Muscle of arm (tissue), 12 donors: Measurements from ENCODE around the gene DYRK2. TPM values are rescaled to one million over a fixed set of nuclear protein-coding genes. Genes with fewer than 3 reads are reported as not detected.

Experiments used
- DNase-seq: peaks from one replicate; pipeline ENCODE4 v3.0.0-alpha.2; 2013
- polyA plus RNA-seq, 12 donors: library from polyadenylated mRNA; unstranded; fragments of 120-200 nt; gene quantifications; one replicate each; pipeline ENCODE4 v1.2.1, GENCODE V29; 2013; ENCODE audit not compliant: insufficient read length in 12 of 12

Gene DYRK2
- polyA plus RNA-seq, 12 donors: 44.3 to 100 (median 60.3) TPM; not detected in 1

DNA sequence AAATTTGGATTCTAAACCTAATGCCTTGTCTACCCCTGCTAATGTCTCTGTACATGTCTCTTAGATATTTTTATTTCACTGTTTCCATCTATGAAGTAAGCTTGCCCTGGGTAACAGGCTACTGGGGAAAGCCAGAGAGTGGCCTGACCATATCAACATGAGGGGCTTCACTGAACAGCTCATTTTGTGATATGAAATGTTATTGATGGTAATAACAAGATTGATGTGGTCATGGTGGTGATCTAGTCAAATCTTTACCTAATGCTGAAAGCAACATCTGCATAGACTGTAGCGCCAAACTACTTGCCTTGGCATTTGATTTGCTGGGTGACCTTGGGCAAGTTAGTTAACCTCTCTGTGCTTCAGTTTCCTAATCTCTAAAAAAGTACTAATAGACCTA lies 9.9 kb upstream of the DYRK2 start:
- no peak for DNase-seq

DNA sequence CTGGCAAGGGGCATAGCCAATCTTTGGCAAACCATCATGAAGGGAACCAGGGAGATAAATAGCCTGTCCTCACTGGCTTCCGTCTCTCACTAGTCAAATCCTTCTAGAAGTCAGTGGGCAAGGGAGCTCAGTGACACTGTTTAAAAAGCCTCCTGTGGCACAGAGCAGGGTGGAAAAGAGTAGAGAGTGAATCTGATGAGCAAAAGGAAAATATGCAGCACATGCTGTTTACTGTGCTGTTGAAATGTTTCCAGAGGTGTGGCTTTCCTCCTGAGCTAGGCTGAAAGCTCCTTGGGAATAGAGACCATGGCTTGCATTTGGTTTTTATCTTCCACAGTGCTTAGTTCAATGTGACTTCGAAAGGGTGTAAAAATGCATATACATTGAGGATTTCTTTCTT lies 7.7 kb upstream of the DYRK2 start:
- peak; percentile 43 for DNase-seq

DNA sequence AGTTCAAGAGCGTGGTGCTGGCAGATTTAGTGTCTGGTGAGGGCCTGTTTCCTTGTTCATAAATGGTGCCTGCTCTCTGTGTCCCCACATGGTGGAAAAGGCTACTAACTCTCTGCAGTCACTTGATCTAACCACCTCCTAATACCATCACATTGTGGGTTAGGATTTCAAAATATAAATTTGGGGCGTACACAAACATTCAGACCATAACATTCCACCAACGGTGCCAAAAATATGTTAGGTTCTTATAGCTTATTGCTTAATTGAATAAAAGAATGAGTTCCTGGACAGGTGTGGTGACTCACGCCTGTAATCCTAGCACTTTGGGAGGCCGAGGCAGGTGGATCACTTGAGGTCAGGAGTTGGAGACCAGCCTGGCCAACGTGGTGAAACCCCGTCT lies 3.4 kb upstream of the DYRK2 start:
- DNase-seq: no peak

DNA sequence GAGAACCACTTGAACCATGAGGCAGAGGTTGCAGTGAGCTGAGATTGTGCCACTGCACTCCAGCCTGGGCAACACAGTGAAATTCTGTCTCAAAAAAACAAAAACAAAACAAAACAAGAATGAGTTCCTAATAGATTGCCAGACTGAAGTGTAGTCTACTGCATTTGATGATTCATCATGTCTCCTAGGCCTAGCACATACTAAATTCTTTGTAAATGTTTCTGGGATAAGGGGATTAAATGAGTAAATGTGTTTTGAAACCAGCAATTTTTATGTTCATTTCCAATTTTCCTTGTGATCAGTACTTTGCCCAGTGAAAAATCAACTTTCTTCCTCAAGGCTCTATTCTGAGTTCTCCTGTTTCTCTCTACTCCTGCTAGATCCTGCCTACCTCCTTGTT lies 2.9 kb upstream of the DYRK2 start:
- DNase-seq: no peak

DNA sequence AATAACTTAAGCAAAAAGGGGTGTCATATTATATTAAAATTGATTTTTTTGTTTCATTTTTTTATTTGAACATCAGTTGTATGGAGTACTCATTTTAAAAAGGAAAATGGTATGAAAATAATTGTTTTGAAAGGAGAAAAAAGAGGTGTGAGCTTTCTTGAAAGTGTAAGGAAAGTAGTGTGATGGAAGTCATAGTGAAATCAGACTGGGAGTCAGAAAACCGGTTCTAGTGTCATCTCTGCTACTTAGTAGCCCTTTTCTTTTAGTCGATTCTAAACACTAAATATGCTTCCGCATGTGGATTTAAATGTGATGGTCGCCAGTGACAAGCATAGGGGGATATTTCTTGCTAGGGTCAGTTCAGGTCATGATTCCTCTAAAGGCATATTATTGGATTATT lies 1.8 kb upstream of the DYRK2 start:
- no peak for DNase-seq

DNA sequence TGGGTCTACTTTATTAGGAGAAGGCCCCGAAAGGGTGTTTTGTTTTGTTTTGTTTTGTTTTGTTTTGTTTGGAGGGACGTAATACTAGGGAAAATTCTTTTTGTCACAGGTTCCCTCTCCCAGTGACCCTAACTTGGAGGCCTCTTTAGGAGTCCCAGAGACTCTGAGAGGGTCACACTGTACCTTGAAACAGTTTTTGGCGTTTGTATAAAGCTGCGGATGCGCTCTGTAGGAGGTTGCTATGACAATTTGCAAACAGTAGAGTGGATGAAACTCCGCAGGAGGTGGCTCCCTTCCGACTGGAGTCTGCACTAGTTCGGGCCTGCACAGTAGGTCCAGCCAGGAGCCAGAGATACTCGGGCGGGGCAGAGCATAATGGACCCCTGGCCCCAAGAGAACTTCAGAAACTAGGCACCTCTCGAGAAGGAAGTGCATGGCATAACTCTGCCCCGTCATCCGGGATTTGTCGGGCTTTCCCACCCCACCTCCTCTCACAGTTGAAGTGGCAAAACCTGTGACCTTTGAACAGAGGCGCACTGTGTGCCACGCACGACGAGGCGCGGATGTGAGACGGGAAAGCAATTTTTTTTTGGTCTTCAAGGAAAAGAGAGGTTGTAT lies 1.3 kb upstream of the DYRK2 start:
- peak; percentile 47 for DNase-seq

DNA sequence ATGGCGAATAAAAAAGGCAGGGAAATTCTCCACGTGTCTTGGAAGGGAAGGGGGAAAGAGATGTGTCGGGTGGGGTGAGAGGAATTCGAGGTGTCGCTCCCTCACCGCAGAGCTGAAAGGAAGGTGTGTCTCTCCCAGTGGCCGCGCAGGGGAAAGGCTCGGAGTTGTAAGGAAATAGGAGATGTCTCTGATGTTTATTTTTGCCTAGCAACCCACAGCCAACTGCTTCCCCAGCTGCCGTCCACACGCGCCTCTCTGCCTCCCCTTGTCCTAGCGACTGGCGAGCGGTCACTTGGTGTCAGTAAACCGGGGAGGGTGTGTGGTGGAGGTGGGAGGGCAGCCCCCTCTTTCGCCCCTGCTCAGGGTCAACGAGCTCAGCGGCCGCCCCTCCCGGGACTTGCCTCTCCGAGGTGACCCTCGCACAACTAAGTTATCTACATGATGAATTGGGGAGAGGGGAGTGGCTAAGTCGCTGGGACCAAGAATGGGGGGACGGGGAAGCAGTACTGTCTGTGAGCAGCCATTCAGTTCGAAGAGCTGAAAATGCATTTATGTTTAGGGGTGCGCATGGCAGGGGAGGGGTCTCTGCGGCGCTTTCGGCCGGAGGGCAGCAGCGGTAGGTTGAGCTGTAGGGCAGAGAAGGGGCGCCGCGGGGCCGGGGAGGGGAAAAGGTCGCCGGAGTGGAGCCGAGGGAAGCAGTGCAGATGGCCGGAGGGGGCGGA lies 585 bp upstream of the DYRK2 start:
- peak; percentile 90 for DNase-seq

DNA sequence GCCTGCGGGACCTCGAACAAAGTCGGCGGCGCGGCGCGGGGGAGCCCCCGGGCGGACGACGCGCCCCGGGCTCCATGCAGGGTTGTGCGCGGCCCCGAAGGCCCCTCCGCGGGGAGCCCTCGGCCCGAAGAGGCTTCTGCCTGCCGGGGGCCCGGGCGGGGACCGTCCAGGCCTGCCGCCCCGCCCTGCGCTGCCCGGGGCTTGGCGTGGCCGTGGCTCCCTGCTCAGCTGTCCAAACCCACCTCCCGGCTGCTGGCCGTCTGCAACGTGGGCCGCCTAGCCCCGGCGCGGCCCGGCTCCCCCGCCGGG lies 670 bp downstream of the DYRK2 start:
- DNase-seq: no peak

DNA sequence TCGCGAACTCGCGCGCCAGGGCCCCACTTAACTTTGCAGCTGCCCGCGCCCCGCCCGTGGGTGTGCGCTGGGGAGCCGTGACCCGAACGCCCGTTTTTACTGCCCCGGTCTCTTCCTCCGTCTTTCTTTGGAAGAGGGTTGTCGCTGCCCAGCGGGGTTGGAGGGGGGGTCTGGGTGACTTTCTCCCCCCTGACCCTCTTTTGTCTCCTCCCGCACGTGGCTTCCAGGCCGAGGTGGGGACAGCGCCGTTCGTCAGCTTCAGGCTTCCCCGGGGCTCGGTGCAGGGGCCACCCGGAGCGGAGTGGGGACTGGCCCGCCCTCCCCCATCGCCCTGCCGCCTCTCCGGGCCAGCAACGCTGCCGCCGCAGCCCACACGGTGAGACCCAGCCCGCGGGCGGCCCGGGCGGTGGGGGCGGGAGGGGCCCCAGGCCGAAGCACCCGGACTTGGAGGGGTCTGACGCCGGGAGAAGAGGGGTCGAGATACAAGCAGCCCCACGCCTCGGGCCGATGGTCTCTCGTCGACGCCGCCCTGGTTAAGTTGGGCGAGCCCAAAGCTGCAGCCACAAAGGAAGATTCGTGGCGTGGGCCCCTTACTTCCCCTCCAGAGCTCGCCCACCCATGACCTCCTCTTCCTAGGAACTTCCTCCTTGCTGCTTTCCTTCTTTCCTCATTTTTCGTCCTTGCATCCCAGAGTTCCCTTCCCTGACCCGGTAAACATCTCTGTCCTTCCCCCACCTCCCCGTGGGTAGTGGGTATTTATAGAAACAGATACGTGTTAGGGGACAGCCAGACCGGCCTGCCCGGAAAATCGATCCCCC lies 1.2 kb downstream of the DYRK2 start:
- peak; percentile 49 for DNase-seq

DNA sequence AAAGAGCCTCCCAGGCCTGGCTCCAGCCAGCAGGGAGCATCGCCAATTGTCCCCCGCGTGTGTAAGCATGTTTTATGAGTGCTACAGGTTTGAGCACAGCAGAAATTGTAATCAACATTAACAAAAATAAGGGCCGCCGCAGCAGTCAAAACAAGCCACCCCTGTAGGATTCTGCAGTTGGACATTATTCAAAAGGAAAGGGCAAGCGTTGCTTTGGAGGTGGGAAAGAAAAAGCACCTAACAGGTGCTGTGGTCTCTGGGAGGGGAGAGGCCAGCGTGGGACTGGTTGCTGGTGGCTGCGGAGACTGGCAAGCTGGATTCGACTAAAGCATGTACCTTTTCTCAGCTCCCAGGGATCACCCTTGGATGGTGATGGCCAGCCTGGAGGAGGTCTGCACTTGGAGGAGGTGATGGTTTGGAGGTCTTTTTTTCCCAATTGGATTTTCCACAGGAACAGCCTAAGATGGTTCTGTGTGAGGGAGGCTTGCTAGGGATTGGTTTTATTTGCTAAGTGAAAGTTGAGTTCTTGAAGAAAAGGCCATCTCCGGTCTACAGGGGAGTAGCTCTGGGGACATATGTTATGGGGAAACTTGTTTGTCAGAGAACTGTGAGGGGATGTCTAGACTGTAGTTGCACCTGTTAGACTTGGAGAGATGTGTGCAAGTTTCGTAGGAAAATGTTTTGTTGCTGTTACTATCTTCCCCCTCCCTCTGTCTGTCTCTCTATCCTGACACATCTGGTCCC lies 2.0 kb downstream of the DYRK2 start:
- DNase-seq: no peak

DNA sequence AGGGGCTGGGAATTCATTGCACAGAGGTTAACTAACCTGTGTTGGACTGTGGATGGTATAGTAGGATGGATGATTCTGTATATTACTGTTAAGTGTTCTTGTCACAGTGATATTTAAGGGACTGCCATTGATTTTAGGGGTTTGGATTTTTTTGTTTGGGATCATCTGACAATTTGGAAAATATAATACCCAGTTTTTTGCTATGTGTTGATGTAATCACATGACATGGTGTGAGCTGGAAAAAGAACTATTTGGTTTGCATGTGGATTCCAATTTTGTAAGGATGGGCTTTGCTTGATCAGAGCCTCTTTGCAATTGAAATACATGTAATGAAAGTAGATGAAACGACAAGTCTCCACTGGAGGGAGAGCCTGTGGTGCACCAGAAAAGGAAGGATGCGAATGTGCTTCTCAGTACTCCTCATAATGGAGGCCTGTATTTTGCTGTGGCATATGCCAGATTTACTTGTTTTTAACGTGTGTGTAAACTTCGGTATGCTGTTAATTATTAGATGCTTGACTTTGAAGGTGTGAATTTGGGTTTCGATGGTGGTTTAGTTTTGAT lies 2.7 kb downstream of the DYRK2 start:
- DNase-seq: no peak

DNA sequence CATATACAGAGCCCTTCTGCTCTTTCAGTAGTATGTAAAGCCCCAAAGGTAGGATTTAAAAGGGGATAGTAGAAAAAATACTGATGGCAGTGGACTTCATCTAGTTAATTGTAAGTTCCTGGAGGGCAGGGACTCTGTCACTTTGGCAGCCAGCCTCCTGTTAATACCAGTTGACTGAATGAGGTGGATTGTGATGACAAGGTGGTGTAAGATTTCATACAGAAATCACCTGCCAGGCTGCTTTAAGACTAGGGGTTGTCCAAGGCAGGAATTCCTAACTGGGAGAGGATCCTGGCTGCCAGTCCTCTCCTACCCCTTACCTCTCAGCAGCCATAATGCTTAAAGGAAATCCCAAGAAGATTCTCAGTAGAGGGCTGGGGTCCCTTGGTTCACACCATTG lies 7.3 kb downstream of the DYRK2 start:
- no peak for DNase-seq

DNA sequence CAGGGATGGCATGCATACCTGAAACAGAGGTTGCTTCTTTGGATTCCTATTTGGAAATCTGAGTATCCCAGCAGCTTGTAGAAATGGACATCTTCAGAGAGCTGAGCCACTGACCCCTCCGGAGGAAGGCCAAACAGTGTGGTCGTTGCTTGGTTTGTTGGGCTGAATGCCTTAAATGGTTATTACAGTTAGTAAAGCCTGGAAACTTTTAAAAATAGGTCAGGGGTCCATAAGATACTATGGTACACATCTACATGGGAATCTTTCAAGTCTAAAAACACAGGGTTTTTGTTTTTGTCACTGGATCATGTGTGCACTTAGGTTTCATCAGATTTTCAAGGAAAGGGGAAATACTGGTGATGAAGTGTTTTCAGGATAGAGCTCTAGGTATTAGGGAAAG lies 7.7 kb downstream of the DYRK2 start:
- no peak for DNase-seq

DNA sequence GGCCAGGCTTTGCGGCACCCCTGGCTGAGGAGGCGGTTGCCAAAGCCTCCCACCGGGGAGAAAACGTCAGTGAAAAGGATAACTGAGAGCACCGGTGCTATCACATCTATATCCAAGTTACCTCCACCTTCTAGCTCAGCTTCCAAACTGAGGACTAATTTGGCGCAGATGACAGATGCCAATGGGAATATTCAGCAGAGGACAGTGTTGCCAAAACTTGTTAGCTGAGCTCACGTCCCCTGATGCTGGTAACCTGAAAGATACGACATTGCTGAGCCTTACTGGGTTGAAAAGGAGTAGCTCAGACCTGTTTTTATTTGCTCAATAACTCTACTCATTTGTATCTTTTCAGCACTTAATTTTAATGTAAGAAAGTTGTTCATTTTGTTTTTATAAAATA lies 9.9 kb downstream of the DYRK2 start:
- no peak for DNase-seq

DNA sequence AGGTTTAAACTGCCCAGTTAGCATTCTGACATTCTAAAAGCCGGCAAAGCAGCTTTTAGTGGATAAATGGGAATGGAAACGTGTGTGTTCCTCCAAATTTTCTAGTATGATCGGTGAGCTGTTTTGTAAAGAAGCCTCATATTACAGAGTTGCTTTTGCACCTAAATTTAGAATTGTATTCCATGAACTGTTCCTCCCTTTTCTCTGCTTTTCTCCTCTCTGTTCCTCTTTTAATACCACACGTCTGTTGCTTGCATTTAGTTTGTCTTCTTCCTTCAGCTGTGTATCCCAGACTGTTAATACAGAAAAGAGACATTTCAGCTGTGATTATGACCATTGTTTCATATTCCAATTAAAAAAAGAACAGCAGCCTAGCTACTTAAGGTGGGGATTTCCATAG lies 10.7 kb downstream of the DYRK2 start:
- no peak for DNase-seq

DNA sequence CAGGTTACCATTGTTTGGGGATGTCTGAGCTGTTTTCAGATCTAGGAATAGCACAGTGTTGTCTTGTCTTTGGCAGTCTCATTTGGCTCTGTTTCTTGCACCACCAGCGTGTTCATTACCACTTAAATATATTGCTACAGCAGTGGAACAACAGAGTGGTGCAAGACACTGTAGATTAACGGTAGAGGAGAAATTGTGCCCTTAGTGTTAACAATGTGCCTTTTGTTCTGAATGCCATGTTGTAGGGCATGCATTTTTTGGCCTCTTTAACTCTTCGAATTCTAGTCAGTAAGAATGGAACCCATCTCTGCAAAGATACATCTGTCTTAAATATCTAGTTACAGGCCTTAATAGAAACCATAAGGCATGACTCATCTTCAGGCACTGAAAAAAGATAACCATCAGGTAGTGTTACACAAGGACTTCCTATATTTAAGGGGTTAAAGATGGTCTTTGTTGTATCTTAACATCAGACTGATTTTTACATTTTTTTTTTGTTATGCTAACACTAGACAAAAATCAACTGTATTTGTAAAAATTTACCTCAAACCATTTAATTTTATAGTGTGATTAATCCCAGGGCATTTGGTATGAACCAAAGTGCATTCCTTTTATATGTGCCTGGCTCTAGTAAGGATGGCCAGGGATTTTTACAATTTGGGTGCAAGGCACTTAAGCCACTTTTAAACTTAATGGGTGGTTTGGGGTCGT lies 12.9 kb downstream of the DYRK2 start:
- DNase-seq: no peak

DNA sequence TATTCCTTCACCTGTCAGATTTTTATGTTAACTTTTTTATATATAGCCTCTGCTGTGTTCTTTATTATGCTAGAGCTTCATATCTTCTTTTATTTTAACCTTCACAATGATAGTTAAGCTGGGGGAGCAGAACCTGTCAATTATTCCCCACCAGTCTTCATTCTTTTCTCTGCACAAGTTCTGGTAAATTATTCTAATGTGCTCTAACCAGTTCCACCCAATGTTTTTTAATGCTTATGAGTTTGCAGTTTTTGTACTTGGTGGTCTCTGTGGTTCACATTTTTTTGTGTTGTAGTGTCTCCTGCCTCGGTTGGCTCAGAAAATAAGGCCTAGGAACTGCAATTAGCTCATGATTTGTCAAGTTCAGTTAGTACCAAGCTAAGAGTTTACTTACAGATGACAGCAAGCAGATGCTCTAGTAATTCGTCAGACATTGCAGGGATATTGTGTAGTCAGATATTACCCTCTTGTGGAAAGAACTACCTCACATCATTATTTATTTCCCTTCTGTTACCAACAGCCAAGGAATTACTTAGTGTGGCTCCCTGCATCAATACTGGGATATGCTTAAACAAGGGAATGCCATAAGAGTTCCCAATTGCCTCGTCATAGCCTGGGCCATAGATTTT lies 14.5 kb downstream of the DYRK2 start:
- no peak for DNase-seq

DNA sequence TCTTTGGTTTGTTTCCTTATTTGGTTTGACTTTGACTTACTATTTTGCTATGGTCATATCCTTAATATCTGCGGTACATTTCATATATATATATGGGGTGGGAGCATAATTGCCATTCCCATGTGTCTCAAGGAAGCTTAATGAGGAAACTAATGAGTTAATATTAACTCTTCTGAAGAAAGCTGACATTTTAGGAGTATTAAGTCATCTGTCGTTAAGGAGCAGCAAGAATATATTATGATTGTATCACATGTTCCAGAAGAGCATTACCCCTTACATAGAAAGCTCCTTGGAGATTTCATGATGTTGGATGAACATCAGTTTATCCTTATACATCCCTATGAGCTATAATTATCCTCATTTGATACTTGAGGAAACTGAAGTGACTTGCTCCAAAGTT lies 15.6 kb downstream of the DYRK2 start:
- no peak for DNase-seq

DNA sequence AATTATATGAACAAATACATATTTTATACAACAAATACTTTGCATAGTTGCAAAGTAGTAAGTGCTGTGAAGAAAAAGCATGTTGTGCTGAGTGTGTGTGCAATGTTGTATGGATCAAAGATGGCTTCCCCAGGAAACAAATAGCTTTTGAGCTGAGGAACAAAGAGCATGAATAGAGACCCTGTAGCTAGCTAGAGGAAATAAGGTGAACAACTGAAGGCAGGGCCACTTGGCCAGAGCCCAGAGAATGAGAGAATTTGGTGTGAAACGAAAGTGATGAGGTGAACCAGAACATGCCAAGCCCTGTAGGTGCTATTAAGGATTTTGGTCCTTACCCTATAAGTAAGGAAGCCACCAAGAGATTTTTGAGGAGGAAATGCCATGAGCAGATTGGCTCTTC lies 17.1 kb downstream of the DYRK2 start:
- DNase-seq: no peak

DNA sequence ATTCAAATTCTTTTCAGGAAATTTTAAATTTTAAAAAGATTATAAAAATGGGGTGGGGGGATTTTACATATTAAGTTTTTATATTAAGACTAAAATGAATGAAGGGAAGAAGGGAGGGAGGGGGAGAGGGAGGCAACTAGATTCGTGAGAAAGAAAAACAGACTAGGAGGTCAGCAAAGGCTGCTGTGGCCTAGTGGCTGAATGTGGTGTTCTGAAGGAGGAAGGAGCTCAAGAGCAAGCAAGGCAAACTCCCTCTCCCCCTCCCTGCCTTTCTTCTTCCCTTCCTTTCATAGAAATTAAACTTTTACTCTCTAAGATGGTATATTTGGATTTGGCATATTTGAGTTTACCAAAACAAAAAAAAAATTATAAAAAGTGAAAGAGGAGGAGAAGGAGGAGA lies 18.1 kb downstream of the DYRK2 start:
- no peak for DNase-seq
